HuH-7.5 (cell line): ENCODE measurements around the gene MYLK.

Source experiments
- DNase-seq: peaks from one replicate; pipeline ENCODE4 v3.0.0; 2011; ENCODE audit warnings: low spot score

MYLK gene

GRCh38 chr3:123700791-123701722 is 183.1 kb downstream of the MYLK start:
- DNase-seq: no peak

GRCh38 chr3:123698813-123699212 is 185.3 kb downstream of the MYLK start:
- no peak for DNase-seq

- no peak for DNase-seq
These were observed 187.3 kb downstream of the MYLK start for GRCh38 chr3:123696808-123697207.

- no peak for DNase-seq
These were observed 188.1 kb downstream of the MYLK start for GRCh38 chr3:123695731-123696640.

GRCh38 chr3:123695152-123695551 is 189.0 kb downstream of the MYLK start:
- peak; percentile 68 for DNase-seq

- DNase-seq: no peak
These were observed 189.6 kb downstream of the MYLK start for GRCh38 chr3:123694366-123695087.

- no peak for DNase-seq
These were observed 190.4 kb downstream of the MYLK start for GRCh38 chr3:123693584-123694190.

- DNase-seq: no peak
These were observed 191.5 kb downstream of the MYLK start for GRCh38 chr3:123692671-123693070.

GRCh38 chr3:123692041-123692440 is 192.1 kb downstream of the MYLK start:
- DNase-seq: no peak

- DNase-seq: no peak
These were observed 194.3 kb downstream of the MYLK start for GRCh38 chr3:123689831-123690230.

- DNase-seq: no peak
These were observed 195.8 kb downstream of the MYLK start for GRCh38 chr3:123688241-123688747.

- no peak for DNase-seq
These were observed 196.8 kb downstream of the MYLK start for GRCh38 chr3:123687286-123687685.

GRCh38 chr3:123686251-123686650 is 197.9 kb downstream of the MYLK start:
- DNase-seq: no peak

GRCh38 chr3:123685780-123686179 is 198.4 kb downstream of the MYLK start:
- no peak for DNase-seq

- DNase-seq: no peak
These were observed 199.5 kb downstream of the MYLK start for GRCh38 chr3:123684636-123685035.

- DNase-seq: no peak
These were observed 199.9 kb downstream of the MYLK start for GRCh38 chr3:123684209-123684608.

- DNase-seq: no peak
These were observed 200.5 kb downstream of the MYLK start for GRCh38 chr3:123683505-123684154.

GRCh38 chr3:123682781-123683504 is 201.2 kb downstream of the MYLK start:
- no peak for DNase-seq

GRCh38 chr3:123682302-123682701 is 201.8 kb downstream of the MYLK start:
- DNase-seq: no peak

- no peak for DNase-seq
These were observed 204.3 kb downstream of the MYLK start for GRCh38 chr3:123679712-123680386.
